ENCODE results near the gene CD80. TPM values are rescaled to one million over a fixed set of nuclear protein-coding genes. Genes with fewer than 3 reads are reported as not detected.
"Not testable (repeated sequence)": the region's sequence is repeated elsewhere in the genome, so short reads cannot be mapped to it uniquely, and the experiment has no call there.

CD80 gene
- total RNA-seq, 4 donors from 2014 or later: 0.50 to 0.96 (median 0.93) TPM; not detected in 1

- DNase-seq (ENCODE audit: low spot score): no peak
- no peak for ATAC-seq (ENCODE audit: low FRiP score)
- no peak for TF ChIP-seq CTCF (IDR thresholded peaks at IDR 0.05)
Observed at GRCh38 chr3:119557192-119557876, 2.1 kb downstream of the CD80 start.

DNA sequence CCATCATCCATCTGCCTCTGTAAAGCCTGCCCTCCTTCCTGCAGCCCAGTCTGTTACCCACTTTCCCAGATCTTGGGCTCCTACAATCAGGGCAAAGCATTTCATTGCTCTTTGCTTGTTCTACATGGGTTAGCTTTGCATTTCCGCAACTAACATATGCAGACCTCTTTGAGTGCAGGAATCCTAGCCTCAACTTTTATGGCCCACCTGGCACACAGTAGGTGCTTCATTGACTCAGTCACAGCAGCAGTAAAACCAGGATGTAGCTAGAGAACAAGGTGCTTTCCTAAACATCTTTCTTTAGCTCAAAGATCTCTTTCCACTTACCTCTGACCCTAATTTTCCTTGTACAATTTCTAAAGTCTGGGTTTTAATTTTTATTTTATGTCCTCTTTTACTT is 3.5 kb downstream of the CD80 start:
- ATAC-seq (ENCODE audit: low FRiP score): no peak
- TF ChIP-seq CTCF (IDR thresholded peaks at IDR 0.05): no peak
- no peak for DNase-seq (ENCODE audit: low spot score)

DNA sequence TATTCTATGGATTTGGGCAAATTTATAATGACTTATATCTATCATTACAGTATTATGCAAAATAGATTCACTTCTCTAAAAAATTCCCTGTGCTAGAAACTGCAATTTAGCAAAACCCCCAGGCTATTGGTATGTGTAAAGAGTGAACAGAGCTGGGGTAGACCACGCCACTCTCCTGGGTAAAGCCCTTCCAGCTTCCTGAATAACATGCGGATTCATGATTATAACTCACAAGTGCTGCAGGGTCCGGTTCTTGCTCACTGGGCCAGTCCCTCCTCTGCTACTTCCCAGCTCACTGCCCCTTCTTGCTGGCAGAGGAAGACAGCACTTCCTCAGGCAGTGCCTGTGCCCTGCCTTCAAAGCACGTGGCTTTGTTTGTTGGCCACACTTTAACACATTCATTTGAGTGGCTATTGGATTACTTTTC is 4.1 kb downstream of the CD80 start:
- DNase-seq (ENCODE audit: low spot score) (no peak), ATAC-seq (ENCODE audit: low FRiP score) (no peak)
- no peak for TF ChIP-seq CTCF (IDR thresholded peaks at IDR 0.05)

- ATAC-seq (ENCODE audit: low FRiP score) (no peak), DNase-seq (ENCODE audit: low spot score) (no peak)
- no peak for TF ChIP-seq CTCF (IDR thresholded peaks at IDR 0.05)
Observed at GRCh38 chr3:119553823-119554415, 5.5 kb downstream of the CD80 start.

DNA sequence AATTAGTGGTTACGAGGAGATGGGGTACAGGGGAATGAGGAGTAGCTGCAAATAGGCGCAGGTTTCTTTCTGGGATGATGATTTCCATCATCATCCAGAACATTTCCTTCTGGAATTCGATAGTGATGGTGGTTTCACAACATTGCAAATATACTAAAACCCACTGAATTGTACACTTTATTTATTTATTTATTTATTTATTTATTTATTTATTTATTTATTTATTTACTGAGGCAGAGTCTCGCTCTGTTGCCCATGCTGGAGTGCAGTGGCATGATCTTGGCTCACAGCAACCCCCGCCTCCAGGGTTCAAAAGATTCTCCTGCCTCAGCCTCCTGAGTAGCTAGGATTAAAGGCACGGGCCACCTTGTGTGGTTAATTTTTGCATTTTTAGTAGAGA is 6.5 kb downstream of the CD80 start:
- ATAC-seq (ENCODE audit: low FRiP score); DNase-seq (ENCODE audit: low spot score): not testable (repeated sequence)

- no peak for TF ChIP-seq CTCF (IDR thresholded peaks at IDR 0.05)
- ATAC-seq (ENCODE audit: low FRiP score) (no peak), DNase-seq (ENCODE audit: low spot score) (no peak)
Observed at GRCh38 chr3:119551598-119551997, 7.8 kb downstream of the CD80 start.

DNA sequence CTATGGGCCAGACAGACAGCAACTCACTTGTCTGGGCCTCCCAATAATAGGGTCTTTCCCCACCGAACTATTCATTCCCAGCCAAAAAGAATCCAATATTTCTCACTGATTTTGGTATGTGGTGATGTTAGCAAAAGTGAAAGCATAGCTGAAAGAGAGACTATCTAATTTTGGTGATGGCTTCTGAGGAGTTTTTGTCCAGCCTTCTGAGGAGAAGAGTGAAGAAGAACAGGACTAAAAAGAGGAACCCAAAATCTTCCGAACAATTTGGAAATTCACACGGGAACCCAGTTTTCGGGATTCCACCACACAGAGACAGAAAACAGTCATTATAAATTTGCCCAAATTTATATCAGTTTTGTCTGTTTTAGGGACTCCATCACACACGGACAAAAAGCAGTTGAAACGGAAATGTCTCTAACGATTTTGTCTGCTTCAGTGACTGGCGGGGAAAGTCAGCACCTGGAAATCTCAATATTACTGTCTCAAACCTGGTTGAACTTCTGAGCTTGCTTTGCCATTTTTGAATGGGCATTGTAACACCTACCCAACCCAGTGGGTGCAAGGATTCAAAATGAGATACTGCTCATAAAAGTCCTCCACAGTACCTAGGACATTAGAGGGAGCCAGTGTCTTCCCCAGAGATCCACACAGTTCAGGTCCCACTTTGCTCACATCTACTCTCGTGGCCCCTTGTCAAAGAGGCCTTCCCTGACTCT is 9.1 kb downstream of the CD80 start:
- DNase-seq (ENCODE audit: low spot score): no peak
- TF ChIP-seq CTCF (IDR thresholded peaks at IDR 0.05): no peak
- ATAC-seq (ENCODE audit: low FRiP score): no peak

Data from omental fat pad (tissue), 4 donors.